Stomach (tissue), 9 donors: ENCODE data around the gene FOXP2. TPM values are rescaled to one million over a fixed set of nuclear protein-coding genes. Genes with fewer than 3 reads are reported as not detected.
"Not testable (repeated sequence)": the region's sequence is repeated elsewhere in the genome, so short reads cannot be mapped to it uniquely, and the experiment has no call there.

Experiments
- DNase-seq, 2 donors: peaks; one replicate each; pipeline versions ENCODE4 v3.0.0 to v3.0.0-alpha.2; 2013 to 2019
- H3K27ac ChIP-seq, 5 donors: fragments of 200-600 bp in 4 of 5; sonication (generic) in 4 of 5; one replicate each; pipeline ENCODE4 v1.5.1; 2013 to 2019; ENCODE audit warnings: mild to moderate bottlenecking in 1 of 5, moderate library complexity in 1 of 5
- H3K27me3 ChIP-seq, 3 donors: fragments of 200-600 bp; sonication (generic); one replicate each; pipeline ENCODE4 v1.5.1; 2017 to 2019; ENCODE audit warnings: mixed run types in 1 of 3
- H3K36me3 ChIP-seq, 4 donors: fragments of 200-600 bp; sonication (generic); 1 replicate in 3 of 4; 2 replicates in 1 of 4; pipeline ENCODE4 v1.5.1; 2016 to 2019
- H3K4me1 ChIP-seq, 4 donors: fragments of 200-600 bp; sonication (generic); one replicate each; pipeline ENCODE4 v1.5.1; 2016 to 2019
- H3K4me3 ChIP-seq, 4 donors: fragments of 200-600 bp; sonication (generic) in 3 of 4; one replicate each; pipeline ENCODE4 v1.5.1; 2016 to 2019; ENCODE audit warnings: mild to moderate bottlenecking in 1 of 4
- H3K9me3 ChIP-seq, 4 donors: fragments of 200-600 bp; sonication (generic); one replicate each; pipeline ENCODE4 v1.5.1; 2016 to 2019
- EP300 ChIP-seq: sonication (generic); formaldehyde crosslinking; IDR thresholded peaks from one replicate; pipeline ENCODE4 v1.6.1; 2017; ENCODE audit warnings: antibody characterized with exemption
- POLR2A ChIP-seq, 4 donors: fragments of 450-650 bp; IDR thresholded peaks; one replicate each; pipeline ENCODE4 v1.6.1; 2016; ENCODE audit warnings: antibody characterized with exemption in 4 of 4, control low read depth in 2 of 4, mild to moderate bottlenecking in 1 of 4, moderate library complexity in 1 of 4
- POLR2AphosphoS5 ChIP-seq, 3 donors: sonication (generic); formaldehyde crosslinking; IDR thresholded peaks; one replicate each; pipeline ENCODE4 v1.6.1; 2016; ENCODE audit warnings: antibody characterized with exemption in 3 of 3
- WGBS, 5 donors: extraction: QIAGEN DNeasy Blood & Tissue Kit in 3 of 5; methylation state at CpG; one replicate each; pipeline versions ENCODE4 v1.1.5 to v1.1.7; 2013 to 2018; 5-methylcytosine and 5-hydroxymethylcytosine counted together
- intact Hi-C: fragments of 100-400 bp; cut with DNase I; formaldehyde crosslinking; loops from one replicate; pipeline ENCODE4 v1.15.1; 2023; ENCODE audit warnings: low total_unique reads
- polyA plus RNA-seq, 3 donors: library from polyadenylated mRNA; stranded (reverse); fragments of 200-250 nt; gene quantifications; one replicate each; pipeline ENCODE4 v1.2.3, GENCODE V29; 2013
- total RNA-seq, 5 donors: library from RNA; depleted of rRNA; stranded (reverse); fragments of >200 nt; gene quantifications; one replicate each; pipeline versions ENCODE4 v1.1.0 to v1.2.3, GENCODE V29; 2014 to 2016
- TF ChIP-seq, protein P1 (sequence below), 7 experiments: fragments of 450-650 bp in 4 of 7; fragments of 200-600 bp in 3 of 7; sonication (generic) in 3 of 7; IDR thresholded peaks; one replicate each; pipeline ENCODE4 v1.5.1; 2016 to 2019; ENCODE audit warnings: antibody characterized with exemption in 7 of 7, control low read depth in 2 of 7, mild to moderate bottlenecking in 1 of 7
- donor health status: healthy with polysubstance abuse.
- donor health status: Bipolar disorder and iron deficiency.
- donor health status: healthy.

Gene FOXP2
- total and polyA plus RNA-seq, 8 donors, result 0.92 to 51.6 (median 7.1) TPM

DNA sequence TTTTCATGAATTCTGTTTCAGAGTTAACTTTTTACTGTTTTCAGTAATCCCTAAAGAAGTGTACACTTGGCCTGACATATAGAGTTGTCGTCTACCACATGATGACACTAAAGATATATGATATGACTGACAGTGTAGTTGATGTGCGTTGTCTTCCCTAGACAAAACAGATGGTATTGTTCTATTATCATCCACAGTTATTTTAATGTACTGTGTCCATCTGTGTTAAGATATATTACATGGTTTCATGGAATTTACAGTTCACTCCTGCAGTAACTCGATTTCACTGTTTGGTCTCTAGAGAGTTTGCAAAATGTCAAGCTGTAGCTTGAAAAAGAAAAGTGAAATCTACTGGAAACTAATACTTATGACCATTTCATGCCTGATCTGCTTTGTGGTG lies 18.1 kb downstream of the FOXP2 start:
- H3K4me3 ChIP-seq, result no peak overlapping the region
- no peak for DNase-seq
- 63 to 88% (median 85%) methylated on average over 3 of the region's 3 CpGs for WGBS, 5 donors
- H3K36me3 ChIP-seq, result no peaks in the 10 kb centered on the region
- no peaks in the 10 kb centered on the region for H3K4me1 ChIP-seq
- TF ChIP-seq EP300 (no peak), POLR2A (IDR thresholded peaks at IDR 0.05) (no peak), POLR2AphosphoS5 (IDR thresholded peaks at IDR 0.05) (no peak)
- TF ChIP-seq, protein P1, sequence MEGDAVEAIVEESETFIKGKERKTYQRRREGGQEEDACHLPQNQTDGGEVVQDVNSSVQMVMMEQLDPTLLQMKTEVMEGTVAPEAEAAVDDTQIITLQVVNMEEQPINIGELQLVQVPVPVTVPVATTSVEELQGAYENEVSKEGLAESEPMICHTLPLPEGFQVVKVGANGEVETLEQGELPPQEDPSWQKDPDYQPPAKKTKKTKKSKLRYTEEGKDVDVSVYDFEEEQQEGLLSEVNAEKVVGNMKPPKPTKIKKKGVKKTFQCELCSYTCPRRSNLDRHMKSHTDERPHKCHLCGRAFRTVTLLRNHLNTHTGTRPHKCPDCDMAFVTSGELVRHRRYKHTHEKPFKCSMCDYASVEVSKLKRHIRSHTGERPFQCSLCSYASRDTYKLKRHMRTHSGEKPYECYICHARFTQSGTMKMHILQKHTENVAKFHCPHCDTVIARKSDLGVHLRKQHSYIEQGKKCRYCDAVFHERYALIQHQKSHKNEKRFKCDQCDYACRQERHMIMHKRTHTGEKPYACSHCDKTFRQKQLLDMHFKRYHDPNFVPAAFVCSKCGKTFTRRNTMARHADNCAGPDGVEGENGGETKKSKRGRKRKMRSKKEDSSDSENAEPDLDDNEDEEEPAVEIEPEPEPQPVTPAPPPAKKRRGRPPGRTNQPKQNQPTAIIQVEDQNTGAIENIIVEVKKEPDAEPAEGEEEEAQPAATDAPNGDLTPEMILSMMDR (IDR thresholded peaks at IDR 0.05), result no peak
- H3K27me3 ChIP-seq, result no peaks in the 10 kb centered on the region
- H3K27ac ChIP-seq, result no peak overlapping the region
- intact Hi-C loops, result no loop called here
- H3K9me3 ChIP-seq, result no peaks in the 10 kb centered on the region

DNA sequence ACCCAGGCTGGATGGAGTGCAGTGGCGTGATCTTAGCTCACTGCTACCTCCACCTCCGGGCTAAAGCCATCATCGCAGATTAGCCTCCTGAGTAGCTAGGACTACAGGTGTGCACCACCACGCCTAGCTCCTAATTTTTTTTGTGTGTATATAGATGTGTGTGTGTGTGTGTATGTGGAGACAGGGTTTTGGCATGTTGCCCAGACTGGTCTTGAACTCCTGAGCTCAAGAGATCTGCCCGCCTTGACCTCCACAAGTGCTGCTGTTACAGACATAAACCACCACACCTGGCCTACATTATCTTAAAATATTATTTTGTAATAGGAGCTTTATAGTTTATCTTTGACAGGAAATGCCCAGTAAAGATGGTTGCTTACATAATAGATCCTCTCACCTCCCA lies 25.0 kb downstream of the FOXP2 start:
- Histone ChIP-seq H3K9me3 (no peaks in the 10 kb centered on the region), H3K36me3 (no peaks in the 10 kb centered on the region), H3K4me1 (no peaks in the 10 kb centered on the region), H3K27me3 (no peaks in the 10 kb centered on the region), H3K27ac (no peak overlapping the region), H3K4me3 (no peak overlapping the region)
- WGBS, 5 donors, result 88 to 95% (median 92%) methylated on average over 5 of the region's 5 CpGs
- intact Hi-C loops, result no loop called here
- TF ChIP-seq, protein P1 (IDR thresholded peaks at IDR 0.05), result no peak
- no peak for TF ChIP-seq POLR2AphosphoS5 (IDR thresholded peaks at IDR 0.05)
- no peak for TF ChIP-seq POLR2A (IDR thresholded peaks at IDR 0.05)
- no peak for TF ChIP-seq EP300
- DNase-seq, result no peak

DNA sequence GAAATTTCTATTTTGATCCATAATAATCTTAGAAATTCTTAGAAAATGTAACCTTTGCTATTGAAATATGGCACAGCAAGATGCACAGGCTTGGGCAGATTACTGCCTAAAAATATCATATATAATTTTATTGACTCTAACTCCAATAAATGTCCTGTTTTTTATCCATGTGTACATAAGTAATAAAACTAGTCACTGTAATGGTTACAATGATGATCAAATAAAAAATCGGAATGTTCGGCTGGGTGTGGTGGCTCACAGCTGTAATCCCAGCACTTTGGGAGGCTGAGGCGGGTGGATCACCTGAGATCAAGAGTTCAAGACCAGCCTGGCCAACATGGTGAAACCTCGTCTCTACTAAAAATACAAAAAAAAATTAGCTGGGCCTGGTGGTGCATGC lies 26.3 kb downstream of the FOXP2 start:
- H3K4me3 ChIP-seq, H3K36me3 ChIP-seq, DNase-seq, H3K27ac ChIP-seq, H3K27me3 ChIP-seq, H3K9me3 ChIP-seq, intact Hi-C loops, H3K4me1 ChIP-seq: not testable (repeated sequence)
- 89 to 97% (median 92%) methylated on average over 4 of the region's 4 CpGs for WGBS, 5 donors

DNA sequence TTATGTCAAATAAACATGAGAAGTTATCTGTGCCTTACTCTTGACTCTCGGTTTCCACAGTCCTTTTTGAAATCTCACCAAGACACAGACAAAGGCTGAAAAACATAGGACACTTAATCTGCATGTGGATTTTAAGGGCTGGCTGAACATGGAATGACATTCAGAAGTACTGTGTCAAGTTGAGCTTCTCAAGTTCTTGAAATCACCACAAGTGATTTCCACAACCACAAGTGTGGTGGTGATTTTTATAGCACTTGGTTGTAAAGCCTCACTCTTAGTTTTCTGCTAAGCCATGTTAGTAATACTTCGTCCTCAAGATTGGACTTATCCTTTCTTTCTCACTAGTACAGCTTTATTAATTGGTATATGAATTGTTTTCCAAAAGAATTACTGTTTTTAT lies 29.6 kb downstream of the FOXP2 start:
- H3K36me3 ChIP-seq, result no peaks in the 10 kb centered on the region
- no peak for DNase-seq
- H3K4me3 ChIP-seq, result no peak overlapping the region
- H3K27ac ChIP-seq, result no peak overlapping the region
- 67 to 80% (median 74%) methylated on average over 2 of the region's 2 CpGs for WGBS, 5 donors
- intact Hi-C loops, result no loop called here
- no peaks in the 10 kb centered on the region for H3K27me3 ChIP-seq
- H3K4me1 ChIP-seq, result no peaks in the 10 kb centered on the region
- no peaks in the 10 kb centered on the region for H3K9me3 ChIP-seq
- TF ChIP-seq EP300 (no peak), POLR2AphosphoS5 (IDR thresholded peaks at IDR 0.05) (no peak), POLR2A (IDR thresholded peaks at IDR 0.05) (no peak)
- TF ChIP-seq, protein P1 (IDR thresholded peaks at IDR 0.05), result no peak

DNA sequence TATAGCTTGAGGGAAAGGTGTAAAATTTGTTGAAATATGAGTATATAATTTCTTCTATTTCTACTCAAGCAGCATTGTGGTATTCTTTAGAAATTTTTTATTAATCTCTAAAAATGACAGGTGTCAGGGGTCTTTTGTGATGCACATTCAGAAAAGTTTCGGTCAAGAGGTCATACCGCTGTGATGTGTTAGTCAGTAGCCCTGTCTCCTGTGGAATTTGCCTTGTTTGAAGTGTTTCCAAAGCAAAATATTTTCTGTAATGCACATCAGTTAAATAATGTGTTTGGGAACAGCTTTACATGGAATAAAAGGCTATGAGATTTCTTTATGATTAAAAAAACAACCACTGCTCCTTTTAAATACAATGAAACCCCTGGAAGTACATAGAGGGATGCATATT lies 35.8 kb downstream of the FOXP2 start:
- Histone ChIP-seq H3K9me3 (no peaks in the 10 kb centered on the region), H3K4me1 (no peaks in the 10 kb centered on the region), H3K27me3 (no peaks in the 10 kb centered on the region), H3K27ac (no peak overlapping the region), H3K36me3 (no peaks in the 10 kb centered on the region), H3K4me3 (no peak overlapping the region)
- WGBS, 5 donors, result 82 to 94% (median 86%) methylated on average over 2 of the region's 2 CpGs
- intact Hi-C loops, result no loop called here
- DNase-seq, result no peak
- TF ChIP-seq POLR2A (IDR thresholded peaks at IDR 0.05) (no peak), EP300 (no peak), POLR2AphosphoS5 (IDR thresholded peaks at IDR 0.05) (no peak)
- TF ChIP-seq, protein P1 (IDR thresholded peaks at IDR 0.05), result no peak
